ENCODE results near the gene KNDC1.
"Not testable (repeated sequence)": the region's sequence is repeated elsewhere in the genome, so short reads cannot be mapped to it uniquely, and the experiment has no call there.

The KNDC1 gene

GRCh38 chr10:133162178-133162909 lies 2.3 kb downstream of the KNDC1 start:
- peak; percentile 33 for DNase-seq (ENCODE audit: low read depth)

DNA sequence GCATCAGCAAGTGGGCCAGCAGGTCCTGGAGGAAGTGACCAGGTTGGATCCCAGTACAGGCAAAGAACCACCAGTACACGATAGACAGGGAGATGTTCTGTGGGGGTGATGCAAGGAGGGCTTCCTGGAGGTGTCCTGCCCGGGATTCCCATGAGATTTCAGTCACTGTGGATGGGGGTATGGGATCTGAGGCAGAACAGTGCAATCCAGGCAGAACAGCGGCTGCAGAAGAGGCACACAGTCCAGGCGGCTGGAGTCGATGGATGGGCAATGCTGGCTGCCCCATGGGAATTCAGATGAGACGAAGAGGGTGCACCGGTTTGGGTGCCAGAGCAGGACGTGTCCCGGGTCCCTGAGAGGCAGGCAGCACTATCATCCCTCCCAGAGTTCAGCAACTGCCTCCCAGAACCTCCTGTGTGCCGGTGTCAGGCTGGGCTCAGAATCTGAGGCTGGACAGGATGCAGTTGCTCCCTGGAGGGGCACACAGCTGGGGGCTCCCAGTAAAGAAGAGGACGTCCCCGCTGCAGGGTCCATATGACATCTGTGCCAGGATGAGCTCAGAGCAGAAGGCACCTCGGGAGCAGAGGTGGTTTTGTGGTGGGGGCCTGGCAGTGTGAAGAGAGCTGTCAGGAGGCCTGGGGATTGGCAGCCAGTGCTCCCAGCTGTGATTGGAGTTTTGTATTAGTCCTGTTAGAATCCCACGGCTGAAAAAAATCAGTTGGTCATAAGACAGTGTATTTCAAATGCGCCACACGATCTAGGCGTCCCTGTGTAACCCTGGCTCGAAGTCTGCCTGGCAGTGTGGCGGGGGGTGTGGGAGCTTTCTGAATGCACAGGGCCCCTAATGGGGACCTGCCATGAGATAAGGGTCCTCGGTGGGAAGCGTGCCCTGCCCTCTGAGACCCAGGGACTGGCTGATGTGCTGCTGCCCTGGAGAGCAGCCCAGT lies 3.2 kb downstream of the KNDC1 start:
- no peak for DNase-seq (ENCODE audit: low read depth)

DNA sequence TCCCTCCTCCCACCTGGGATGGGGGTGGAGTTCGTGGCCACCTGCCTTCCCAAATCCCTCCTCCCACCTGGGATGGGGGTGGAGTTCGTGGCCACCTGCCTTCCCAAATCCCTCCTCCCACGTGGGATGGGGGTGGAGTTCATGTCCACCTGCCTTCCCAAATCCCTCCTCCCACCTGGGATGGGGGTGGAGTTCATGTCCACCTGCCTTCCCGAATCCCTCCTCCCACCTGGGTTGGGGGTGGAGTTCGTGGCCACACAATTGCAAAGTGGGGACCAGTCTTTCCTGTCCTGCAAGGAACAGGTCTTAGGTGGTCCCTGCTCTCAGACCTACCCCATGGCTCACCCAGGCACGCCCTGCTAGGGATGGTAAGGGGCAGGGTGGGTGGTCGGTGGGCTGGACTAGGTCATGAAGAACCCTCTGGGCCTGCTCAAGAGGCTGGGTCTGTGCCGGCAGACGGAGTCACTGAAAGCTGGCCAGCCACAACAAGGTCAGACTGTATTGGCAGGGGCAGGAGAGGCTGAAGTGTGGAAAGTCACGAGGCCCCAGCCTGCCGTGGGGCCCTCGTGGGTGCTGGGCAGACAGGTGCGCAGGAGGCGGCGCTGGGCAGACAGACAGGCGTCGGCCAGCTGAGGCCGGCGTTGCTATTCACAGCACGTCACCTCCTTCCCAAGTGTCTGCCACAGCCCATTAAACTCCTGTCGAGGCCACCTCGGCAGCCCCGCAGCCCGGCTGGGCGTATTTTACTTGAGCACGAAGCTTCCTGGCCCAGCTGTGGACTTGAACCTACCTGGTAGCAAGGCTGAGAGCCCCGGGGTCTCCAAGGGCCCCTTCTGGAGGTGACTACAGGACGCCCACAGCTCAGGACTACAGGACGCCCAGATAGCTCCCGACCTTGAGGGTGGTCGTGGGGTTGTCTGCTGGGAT lies 4.1 kb downstream of the KNDC1 start:
- DNase-seq (ENCODE audit: low read depth): no peak

DNA sequence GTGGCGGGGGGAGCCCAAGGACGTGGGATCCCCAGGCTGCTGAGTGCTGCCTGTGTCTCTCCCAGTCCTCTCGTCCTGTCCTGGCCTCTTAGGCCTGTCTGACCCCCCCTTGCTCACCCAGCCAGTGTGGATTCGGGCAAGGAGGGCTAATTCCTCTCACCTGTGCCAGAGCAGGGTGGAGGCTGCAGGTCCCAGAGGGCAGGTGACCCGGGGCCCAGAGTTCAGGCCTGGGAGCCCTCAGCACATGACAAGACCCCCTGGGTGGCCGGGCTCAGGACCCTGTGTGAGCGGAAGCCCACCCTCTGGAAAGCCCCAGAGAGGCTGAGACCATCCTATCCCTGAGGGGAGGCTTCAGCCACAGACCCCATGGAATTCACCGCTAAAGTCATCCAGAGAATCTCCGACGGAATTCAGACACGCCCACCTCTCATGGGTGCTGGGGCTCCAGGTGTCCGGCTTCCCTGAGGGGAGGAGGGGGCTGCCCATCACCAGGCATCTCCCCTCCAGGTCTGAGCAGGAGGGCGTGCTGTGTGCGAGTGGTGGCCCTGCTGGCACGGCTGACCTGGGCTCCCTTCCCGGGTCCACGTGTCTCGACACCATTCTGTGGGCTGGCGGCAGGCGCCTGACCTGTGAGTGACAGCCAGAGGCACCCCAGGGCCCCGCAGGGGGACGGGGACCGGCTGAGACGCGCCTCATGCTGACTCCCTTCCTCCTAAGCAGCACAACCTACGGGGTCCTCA lies 5.0 kb downstream of the KNDC1 start:
- no peak for DNase-seq (ENCODE audit: low read depth)

DNA sequence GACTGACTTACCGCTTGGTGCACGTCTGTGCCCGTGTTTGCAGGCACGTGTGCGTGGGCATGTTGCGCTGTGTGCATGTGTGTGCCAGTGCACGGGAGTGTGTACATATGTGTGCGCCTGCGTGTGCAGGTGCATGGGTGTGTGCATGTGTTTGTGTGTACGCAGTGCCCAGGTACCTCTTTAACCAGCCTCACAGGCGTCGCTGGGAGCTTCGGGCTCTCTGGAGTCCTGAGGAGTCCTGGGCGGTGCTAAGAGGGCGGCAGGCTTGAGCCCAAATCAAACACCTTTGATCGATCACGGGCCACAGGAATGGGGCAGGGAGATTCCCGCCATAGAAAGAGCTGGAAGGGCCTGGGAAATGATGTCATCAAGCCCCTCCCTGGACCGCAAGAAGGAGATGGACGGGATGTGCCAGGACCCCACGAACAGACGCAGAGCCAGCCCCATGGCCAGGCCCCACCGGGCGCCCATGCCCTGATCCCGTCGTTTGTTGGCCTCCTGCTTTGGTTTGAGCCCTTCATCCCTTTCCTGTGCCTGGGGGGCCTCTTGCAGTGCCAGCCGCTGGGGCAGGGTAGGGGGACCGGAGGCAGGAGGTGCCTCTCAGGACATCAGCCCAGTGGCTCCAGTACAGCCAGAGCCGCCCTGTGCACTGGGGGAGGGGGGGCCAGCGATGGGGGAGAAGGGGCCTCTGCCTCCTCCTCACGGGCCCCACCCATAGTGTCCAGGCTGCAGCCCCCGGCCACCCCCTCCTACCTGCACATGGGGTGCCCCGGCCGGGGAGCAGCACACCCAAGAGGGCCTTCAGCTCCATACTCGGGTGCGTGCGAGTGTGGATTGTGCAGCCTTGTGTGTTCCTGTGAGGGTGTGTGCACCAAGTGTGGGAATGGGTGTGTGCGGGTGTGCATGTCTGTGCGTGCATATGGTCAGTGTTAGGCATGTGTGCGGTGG lies 5.8 kb downstream of the KNDC1 start:
- no peak for DNase-seq (ENCODE audit: low read depth)

DNA sequence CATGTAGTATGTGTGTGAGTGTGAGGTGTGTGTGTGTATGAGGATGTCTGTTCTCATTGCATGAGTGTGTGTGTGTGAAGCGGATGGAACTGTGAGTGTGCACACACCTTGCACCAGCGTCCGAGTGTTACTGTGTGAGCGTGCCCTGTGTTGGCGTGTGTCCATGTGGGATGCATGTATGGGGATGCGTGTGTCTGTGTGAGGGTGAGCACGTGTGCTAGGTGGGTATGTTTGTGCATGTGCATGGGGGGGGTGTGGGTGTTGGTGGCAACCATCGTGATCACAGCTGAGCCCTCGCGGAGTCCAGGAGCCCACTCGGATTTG lies 6.4 kb downstream of the KNDC1 start:
- no peak for DNase-seq (ENCODE audit: low read depth)

DNA sequence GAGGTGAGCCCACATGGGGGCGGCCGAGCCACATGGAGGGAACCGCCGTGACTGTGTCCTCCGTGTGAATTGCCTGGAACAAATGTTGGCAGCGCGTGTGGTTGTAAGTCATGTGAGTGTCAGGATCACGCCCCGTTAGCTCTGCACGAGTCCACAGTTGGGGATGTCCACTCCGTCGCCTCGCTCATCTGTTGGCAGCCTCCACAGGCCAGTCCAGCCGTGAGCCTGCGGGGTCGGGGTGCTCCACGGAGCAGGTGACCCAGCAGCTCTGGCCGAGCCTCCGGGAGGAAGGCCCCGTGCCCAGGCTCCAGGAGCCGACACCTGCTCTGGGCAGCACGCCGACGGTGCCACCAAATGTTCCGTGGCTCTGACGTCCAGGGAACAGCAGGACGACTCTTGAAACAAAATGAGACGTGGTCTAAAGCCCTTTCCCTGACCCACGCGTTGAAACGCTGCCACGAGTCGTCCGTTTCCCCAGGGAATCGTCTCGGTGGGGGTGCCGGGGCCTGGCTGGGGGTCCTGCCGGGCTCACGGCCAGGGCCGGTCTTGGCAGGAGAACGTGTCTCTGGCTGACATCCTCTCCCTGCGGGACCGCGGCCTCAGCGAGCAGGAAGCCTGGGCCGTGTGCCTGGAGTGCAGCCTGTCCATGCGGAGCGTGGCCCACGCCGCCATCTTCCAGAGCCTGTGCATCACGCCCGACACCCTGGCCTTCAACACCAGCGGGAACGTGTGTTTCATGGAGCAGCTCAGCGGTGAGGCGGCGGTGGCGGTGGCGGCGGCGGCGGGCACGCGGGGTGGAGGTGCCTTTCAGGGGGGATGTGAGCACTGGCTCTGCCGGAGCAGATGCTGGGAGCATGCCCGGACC lies 7.0 kb downstream of the KNDC1 start:
- DNase-seq (ENCODE audit: low read depth): no peak

DNA sequence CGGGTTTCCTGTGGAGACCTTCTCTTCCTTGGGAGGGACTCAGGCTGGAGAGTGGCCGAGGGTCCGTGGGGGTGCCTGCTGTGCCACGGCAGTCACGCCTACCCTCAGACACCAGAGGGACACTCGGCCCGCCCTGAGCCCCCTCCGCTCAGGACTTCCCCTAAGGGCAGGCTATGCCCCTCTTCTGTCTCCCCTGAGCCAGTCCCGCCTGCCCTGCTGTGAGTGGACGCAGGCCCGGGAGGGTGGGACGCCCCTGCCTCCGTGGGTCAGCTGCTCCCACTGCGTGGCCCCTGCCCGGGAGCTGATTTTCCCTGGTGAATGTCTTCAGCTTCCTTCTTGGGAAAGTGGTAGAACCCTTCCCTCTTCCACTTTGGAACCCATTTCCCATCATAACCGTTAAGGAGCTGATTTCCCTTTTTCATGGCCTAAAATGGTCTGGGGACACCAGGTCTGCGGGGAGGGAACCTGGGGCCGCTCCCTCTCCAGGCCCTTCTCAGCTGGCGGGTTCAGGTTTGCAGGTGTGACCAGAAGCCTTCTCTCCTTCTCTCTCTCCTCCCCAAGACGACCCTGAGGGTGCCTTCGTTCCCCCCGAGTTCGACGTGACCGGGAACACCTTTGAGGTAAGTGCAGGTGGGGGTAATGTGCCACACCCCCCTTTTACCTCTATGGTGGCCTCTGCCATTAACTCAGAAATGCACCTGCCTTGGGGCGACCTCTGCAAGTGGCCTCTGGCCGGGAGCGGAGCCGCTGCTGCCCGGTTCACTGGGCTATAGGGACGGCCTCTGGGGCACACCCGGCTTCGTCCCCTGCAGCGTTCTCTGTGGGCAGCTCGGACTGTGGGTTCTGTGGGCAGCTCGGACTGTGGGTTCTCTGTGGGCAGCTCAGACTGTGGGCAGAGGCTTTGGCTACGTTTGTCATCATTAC lies 7.9 kb downstream of the KNDC1 start:
- DNase-seq (ENCODE audit: low read depth): no peak

GRCh38 chr10:133168617-133169031 lies 8.6 kb downstream of the KNDC1 start:
- no peak for DNase-seq (ENCODE audit: low read depth)

DNA sequence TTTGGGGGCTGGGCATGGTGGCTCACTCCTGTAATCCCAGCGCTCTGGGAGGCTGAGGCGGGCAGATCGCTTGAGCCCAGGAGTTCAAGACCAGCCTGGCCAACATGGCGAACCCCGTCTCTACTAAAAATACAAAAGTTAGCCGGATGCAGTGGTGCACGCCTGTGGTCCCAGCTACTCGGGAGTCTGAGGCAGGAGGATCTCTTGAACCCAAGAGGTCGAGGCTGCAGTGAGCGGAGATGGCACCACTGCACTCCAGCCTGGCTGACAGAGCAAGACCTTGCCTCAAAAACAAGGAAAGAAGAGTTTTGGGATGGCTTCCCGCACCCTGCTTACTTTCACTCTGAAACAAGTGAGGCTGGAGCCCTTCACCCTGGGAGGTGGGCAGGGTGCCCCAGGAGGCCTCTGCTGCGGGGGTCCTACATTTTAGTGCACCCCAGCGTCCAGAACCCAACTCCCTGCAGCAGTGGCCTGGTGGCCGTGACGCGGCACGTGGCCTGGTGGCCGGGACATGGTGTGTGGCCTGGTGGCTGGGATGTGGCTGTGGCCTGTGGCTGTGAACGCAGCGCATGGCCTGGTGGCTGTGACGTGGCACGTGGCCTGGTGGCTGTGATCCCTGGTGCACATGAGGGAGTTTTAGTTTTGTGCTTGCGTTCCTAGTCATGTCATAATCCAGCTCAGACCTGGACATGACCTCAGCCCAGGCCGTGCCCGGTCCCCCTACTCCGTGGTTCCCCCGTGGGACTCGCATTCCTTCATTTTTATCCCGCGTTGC lies 9.3 kb downstream of the KNDC1 start:
- DNase-seq (ENCODE audit: low read depth): no peak

DNA sequence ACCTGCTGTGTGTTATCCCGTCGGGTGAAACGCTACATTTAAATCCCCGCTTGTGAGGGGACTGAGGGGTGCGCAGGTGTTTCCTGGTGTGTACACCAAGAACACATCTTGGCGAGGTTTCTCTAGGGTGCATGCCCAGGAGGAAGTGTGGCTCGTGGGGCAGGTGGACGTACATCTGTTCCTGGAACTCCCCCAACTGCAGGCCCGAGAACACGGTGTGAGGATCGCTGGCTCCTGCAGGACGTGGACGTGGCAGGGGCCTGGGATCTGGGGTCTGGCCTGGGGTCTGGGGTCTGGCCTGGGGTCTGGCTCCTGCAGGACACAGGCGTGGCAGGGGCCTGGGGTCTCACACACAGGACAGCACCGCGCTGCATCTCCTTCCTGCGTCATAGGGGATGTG lies 10.1 kb downstream of the KNDC1 start:
- DNase-seq (ENCODE audit: low read depth): no peak

DNA sequence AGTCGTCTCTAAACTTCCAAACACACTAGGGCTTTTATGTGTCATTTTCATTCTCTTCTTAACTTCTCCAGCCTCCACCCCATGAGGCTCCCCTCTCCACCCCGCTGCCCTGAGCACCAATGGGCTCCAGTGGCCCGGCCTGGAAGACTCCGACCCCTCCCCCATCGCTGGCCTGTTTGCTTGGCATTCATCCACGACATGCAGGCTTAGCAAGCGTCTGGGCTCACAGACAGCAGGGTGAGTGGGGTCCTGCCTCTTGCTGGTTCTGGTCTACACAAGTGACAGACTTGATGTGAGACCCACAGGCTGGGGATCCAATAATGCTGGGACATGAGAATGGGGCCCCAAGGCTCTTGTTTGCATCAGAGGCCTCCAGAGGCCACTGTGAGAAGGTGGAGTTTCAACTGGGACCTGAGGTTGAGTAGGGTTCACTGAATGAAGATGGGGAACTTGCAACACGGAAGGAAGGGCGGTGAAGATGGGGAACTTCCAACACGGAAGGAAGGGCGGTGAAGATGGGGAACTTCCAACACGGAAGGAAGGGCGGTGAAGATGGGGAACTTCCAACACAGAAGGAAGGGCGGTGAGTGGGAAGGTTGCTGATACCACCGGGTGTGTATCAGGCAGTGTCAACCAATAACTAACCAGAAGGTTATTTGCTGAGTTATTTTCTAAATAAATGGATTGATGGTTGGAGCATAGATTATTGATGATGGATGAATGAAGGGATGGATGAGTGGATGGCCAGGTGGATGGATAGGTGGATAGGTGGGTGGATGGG lies 14.0 kb downstream of the KNDC1 start:
- no peak for DNase-seq (ENCODE audit: low read depth)

- no peak for DNase-seq (ENCODE audit: low read depth)
Measured at GRCh38 chr10:133174689-133175263, 14.8 kb downstream of the KNDC1 start.

GRCh38 chr10:133175624-133176023 lies 15.6 kb downstream of the KNDC1 start:
- DNase-seq (ENCODE audit: low read depth): not testable (repeated sequence)

DNA sequence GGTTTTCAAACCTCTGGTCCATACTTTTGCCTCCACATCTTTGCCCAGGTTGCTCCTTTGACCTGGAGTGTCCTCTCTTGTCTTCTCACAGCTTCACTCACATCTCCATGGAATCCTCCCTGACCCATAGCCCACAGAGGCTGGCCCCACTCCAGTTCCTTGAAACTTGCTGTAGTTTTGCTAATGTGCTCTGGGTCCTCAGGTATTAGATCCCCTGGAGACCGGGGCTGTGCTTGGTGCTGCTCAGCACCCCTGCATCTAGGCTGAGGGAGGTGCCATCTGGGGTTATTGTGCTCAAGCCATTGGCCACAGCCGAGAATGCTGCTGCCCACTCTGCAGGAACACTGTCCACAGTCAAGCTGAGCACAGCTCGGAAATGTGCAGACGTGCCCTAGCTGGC lies 16.5 kb downstream of the KNDC1 start:
- no peak for DNase-seq (ENCODE audit: low read depth)

DNA sequence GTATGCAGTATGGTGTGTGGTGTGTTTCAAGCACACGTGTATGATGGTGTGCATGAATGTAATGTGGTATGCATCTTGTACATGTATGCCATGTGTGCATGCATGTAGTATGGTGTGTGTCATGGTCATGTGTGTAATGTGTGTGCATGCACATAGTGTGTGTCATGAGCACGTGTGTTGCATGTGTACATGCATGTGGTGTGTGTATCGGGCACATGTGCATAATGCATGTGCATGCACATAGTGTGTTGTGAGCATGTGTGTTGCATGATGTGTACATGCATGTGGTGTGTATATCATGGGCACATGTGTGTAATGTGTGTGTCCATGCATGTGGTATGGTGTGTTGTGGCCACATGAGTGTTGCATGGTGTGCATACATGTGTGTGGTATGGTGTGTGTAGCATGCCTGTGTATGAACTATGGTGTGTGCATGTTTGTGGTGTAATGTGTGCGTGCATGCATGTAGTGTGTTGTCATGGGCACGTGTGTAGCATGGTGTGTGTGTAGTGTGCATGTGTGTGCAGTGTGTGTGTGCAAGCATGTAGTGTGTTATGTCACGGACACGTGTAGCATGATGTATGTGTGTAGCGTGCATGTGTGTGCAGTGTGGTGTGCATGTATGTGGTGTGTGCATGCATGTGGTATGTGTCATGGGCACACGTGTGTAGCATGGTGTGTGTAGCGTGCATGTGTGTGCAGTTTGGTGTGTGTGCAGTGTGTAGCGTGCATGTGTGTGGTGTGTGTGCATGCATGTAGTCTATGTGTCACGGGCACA lies 17.6 kb downstream of the KNDC1 start:
- DNase-seq (ENCODE audit: low read depth): no peak
